GM21737 (cell line): Measurements from ENCODE around the gene GLI1.
"Not testable (repeated sequence)": the region's sequence is repeated elsewhere in the genome, so short reads cannot be mapped to it uniquely, and the experiment has no call there.

Experiments
- ATAC-seq: cut with Tn5 transposase; IDR thresholded peaks from one replicate; pipeline ENCODE4 v1.9.1; 2021; ENCODE audit warnings: mild to moderate bottlenecking, moderate library complexity; ENCODE audit not compliant: unreplicated experiment

Gene GLI1

GRCh38 chr12:57495051-57495701, 35.6 kb downstream of the GLI1 start:
- ATAC-seq: not testable (repeated sequence)

- no peak for ATAC-seq
Observed at GRCh38 chr12:57496822-57497221, 37.2 kb downstream of the GLI1 start.

- no peak for ATAC-seq
Observed at GRCh38 chr12:57497223-57498131, 37.9 kb downstream of the GLI1 start.

GRCh38 chr12:57498132-57498502, 38.5 kb downstream of the GLI1 start:
- no peak for ATAC-seq

GRCh38 chr12:57498571-57498970, 39.0 kb downstream of the GLI1 start:
- ATAC-seq: no peak

- ATAC-seq: no peak
Observed at GRCh38 chr12:57500213-57500612, 40.6 kb downstream of the GLI1 start.

GRCh38 chr12:57502311-57502969, 42.9 kb downstream of the GLI1 start:
- ATAC-seq: not testable (repeated sequence)

GRCh38 chr12:57506541-57506940, 47.0 kb downstream of the GLI1 start:
- not testable (repeated sequence) for ATAC-seq

GRCh38 chr12:57507796-57508195, 48.2 kb downstream of the GLI1 start:
- not testable (repeated sequence) for ATAC-seq

- ATAC-seq: no peak
Observed at GRCh38 chr12:57511161-57511560, 51.6 kb downstream of the GLI1 start.

- ATAC-seq: no peak
Observed at GRCh38 chr12:57511588-57512325, 52.2 kb downstream of the GLI1 start.

- no peak for ATAC-seq
Observed at GRCh38 chr12:57512665-57513064, 53.1 kb downstream of the GLI1 start.

- no peak for ATAC-seq
Observed at GRCh38 chr12:57513266-57513665, 53.7 kb downstream of the GLI1 start.

- not testable (repeated sequence) for ATAC-seq
Observed at GRCh38 chr12:57513677-57514076, 54.1 kb downstream of the GLI1 start.

- not testable (repeated sequence) for ATAC-seq
Observed at GRCh38 chr12:57514246-57514645, 54.7 kb downstream of the GLI1 start.

GRCh38 chr12:57514720-57515407, 55.3 kb downstream of the GLI1 start:
- ATAC-seq: no peak

- no peak for ATAC-seq
Observed at GRCh38 chr12:57515408-57515933, 55.9 kb downstream of the GLI1 start.

GRCh38 chr12:57515934-57516541, 56.5 kb downstream of the GLI1 start:
- ATAC-seq: no peak

GRCh38 chr12:57516617-57517153, 57.1 kb downstream of the GLI1 start:
- no peak for ATAC-seq
